Upper lobe of left lung (tissue), 6 donors: ENCODE results near the gene TMC7. TPM values are rescaled to one million over a fixed set of nuclear protein-coding genes. Genes with fewer than 3 reads are reported as not detected.

Source experiments
- ATAC-seq, 2 donors: fragments of 200-7000 bp; cut with Tn5 transposase; one replicate each; pipeline ENCODE4 v1.9.1; 2022; ENCODE audit warnings: mild to moderate bottlenecking in 2 of 2, moderate library complexity in 2 of 2; ENCODE audit not compliant: low FRiP score in 2 of 2
- DNase-seq, 2 donors: peaks; one replicate each; pipeline ENCODE4 v3.0.0-alpha.2; 2019 to 2020
- H3K27ac ChIP-seq, 4 donors: fragments of 200-600 bp; sonication (generic); one replicate each; pipeline ENCODE4 v1.5.1; 2016 to 2019
- H3K27me3 ChIP-seq, 4 donors: fragments of 200-600 bp; sonication (generic); one replicate each; pipeline ENCODE4 v1.5.1; 2017 to 2019
- H3K36me3 ChIP-seq, 4 donors: fragments of 200-600 bp; sonication (generic); one replicate each; pipeline ENCODE4 v1.5.1; 2016 to 2019
- H3K4me1 ChIP-seq, 4 donors: fragments of 200-600 bp; sonication (generic); one replicate each; pipeline ENCODE4 v1.5.1; 2018 to 2019
- H3K4me3 ChIP-seq, 4 donors: fragments of 200-600 bp; sonication (generic); one replicate each; pipeline ENCODE4 v1.5.1; 2017 to 2019; ENCODE audit warnings: mild to moderate bottlenecking in 2 of 4, moderate library complexity in 1 of 4
- H3K9me3 ChIP-seq, 4 donors: fragments of 200-600 bp; sonication (generic); one replicate each; pipeline ENCODE4 v1.5.1; 2018 to 2019
- CTCF ChIP-seq, 6 experiments: fragments of 450-650 bp in 4 of 6; fragments of 200-600 bp in 2 of 6; sonication (generic) in 2 of 6; IDR thresholded peaks; one replicate each; pipeline ENCODE4 v1.5.1; 2016 to 2019; ENCODE audit warnings: antibody characterized with exemption in 6 of 6
- EP300 ChIP-seq, 4 donors: sonication (generic); formaldehyde crosslinking; IDR thresholded peaks; one replicate each; pipeline ENCODE4 v1.5.1; 2017; ENCODE audit warnings: antibody characterized with exemption in 4 of 4, control low read depth in 2 of 4
- POLR2A ChIP-seq, 4 donors: fragments of 450-650 bp; IDR thresholded peaks; one replicate each; pipeline ENCODE4 v1.5.1; 2016 to 2017; ENCODE audit warnings: antibody characterized with exemption in 4 of 4, mild to moderate bottlenecking in 2 of 4
- POLR2AphosphoS5 ChIP-seq, 2 donors: sonication (generic); formaldehyde crosslinking; IDR thresholded peaks; one replicate each; pipeline ENCODE4 v1.5.1; 2017; ENCODE audit warnings: antibody characterized with exemption in 2 of 2
- WGBS, 2 donors: methylation state at CpG; one replicate each; pipeline ENCODE4 v1.1.5; 2017 to 2018; 5-methylcytosine and 5-hydroxymethylcytosine counted together
- total RNA-seq, 6 donors: library from RNA; depleted of rRNA in 4 of 6; stranded (reverse); fragments of >200 nt in 4 of 6; gene quantifications; one replicate each; pipeline versions ENCODE4 v1.1.0 to v1.2.1, GENCODE V29; 2016 to 2021
- donor health status: DM: no; HTN: no; CAD: no; lungs with moderate emphysema.
- donor health status: DM: no; HTN: yes; CAD: no; lungs with severe emphysema.

TMC7 gene
- total RNA-seq, 6 donors from 2014 or later: 4.5 to 11.5 (median 5.9) TPM

- DNase-seq (no peak), ATAC-seq (no peak)
- Histone ChIP-seq H3K27ac (no peak overlapping the region), H3K4me1 (no peaks in the 10 kb centered on the region), H3K36me3 (peaks cover 9 to 72% (median 41%) of the 10 kb centered on the region in 4 donors), H3K27me3 (no peaks in the 10 kb centered on the region), H3K9me3 (no peaks in the 10 kb centered on the region), H3K4me3 (no peak overlapping the region)
- WGBS, 2 donors: 96% methylated on average over 12 of the region's 12 CpGs
- TF ChIP-seq POLR2A (IDR thresholded peaks at IDR 0.05) (no peak), EP300 (IDR thresholded peaks at IDR 0.05) (no peak), CTCF (IDR thresholded peaks at IDR 0.05) (no peak), POLR2AphosphoS5 (IDR thresholded peaks at IDR 0.05) (no peak)
Observed at GRCh38 chr16:19075511-19075910, 91.8 kb downstream of the TMC7 start.

- H3K36me3 ChIP-seq: peaks cover 9 to 79% (median 36%) of the 10 kb centered on the region in 4 donors
- 86 to 92% methylated on average over 6 of the region's 6 CpGs for WGBS, 2 donors
Observed at GRCh38 chr16:19077879-19078278, 94.1 kb downstream of the TMC7 start.

GRCh38 chr16:19083670-19084069 lies 99.9 kb downstream of the TMC7 start:
- Histone ChIP-seq H3K27me3 (no peaks in the 10 kb centered on the region), H3K4me1 (peaks cover 7 to 15% (median 10%) of the 10 kb centered on the region in 4 donors), H3K9me3 (no peaks in the 10 kb centered on the region), H3K27ac (no peak overlapping the region), H3K36me3 (peaks cover 0 to 25% (median 6%) of the 10 kb centered on the region in 4 donors), H3K4me3 (no peak overlapping the region)
- DNase-seq (no peak), ATAC-seq (no peak)
- 84 to 86% methylated on average over 1 of the region's 1 CpG for WGBS, 2 donors
- no peak for TF ChIP-seq POLR2AphosphoS5 (IDR thresholded peaks at IDR 0.05)

More at GRCh38 chr16:19077879-19078278, 94.1 kb downstream of the TMC7 start:
- no peaks in the 10 kb centered on the region for H3K9me3 ChIP-seq
- no peaks in the 10 kb centered on the region for H3K27me3 ChIP-seq
- no peak overlapping the region for H3K4me3 ChIP-seq
- no peak overlapping the region for H3K27ac ChIP-seq
- DNase-seq: no peak
- TF ChIP-seq POLR2AphosphoS5 (IDR thresholded peaks at IDR 0.05) (no peak), CTCF (IDR thresholded peaks at IDR 0.05) (no peak), EP300 (IDR thresholded peaks at IDR 0.05) (no peak), POLR2A (IDR thresholded peaks at IDR 0.05) (no peak)
- no peaks in the 10 kb centered on the region for H3K4me1 ChIP-seq
- ATAC-seq: no peak

- Histone ChIP-seq H3K4me3 (no peak overlapping the region), H3K4me1 (peaks cover 7 to 15% (median 10%) of the 10 kb centered on the region in 4 donors), H3K27ac (no peak overlapping the region), H3K36me3 (peaks cover 0 to 20% (median 3%) of the 10 kb centered on the region in 4 donors), H3K9me3 (no peaks in the 10 kb centered on the region), H3K27me3 (no peaks in the 10 kb centered on the region)
- ATAC-seq: no peak
- 62 to 70% methylated on average over 3 of the region's 3 CpGs for WGBS, 2 donors
- no peak for DNase-seq
- no peak for TF ChIP-seq CTCF (IDR thresholded peaks at IDR 0.05)
- TF ChIP-seq POLR2AphosphoS5 (IDR thresholded peaks at IDR 0.05): no peak
- no peak for TF ChIP-seq POLR2A (IDR thresholded peaks at IDR 0.05)
- TF ChIP-seq EP300 (IDR thresholded peaks at IDR 0.05): no peak
Observed at GRCh38 chr16:19084139-19084538, 100.4 kb downstream of the TMC7 start.

- Histone ChIP-seq H3K9me3 (no peaks in the 10 kb centered on the region), H3K4me1 (peaks cover 7 to 15% (median 10%) of the 10 kb centered on the region in 4 donors), H3K4me3 (no peak overlapping the region), H3K36me3 (peaks cover 0 to 13% (median 0%) of the 10 kb centered on the region in 4 donors), H3K27me3 (no peaks in the 10 kb centered on the region), H3K27ac (no peak overlapping the region)
- no peak for DNase-seq
- WGBS, 2 donors: 87 to 90% methylated on average over 5 of the region's 5 CpGs
- no peak for ATAC-seq
- TF ChIP-seq EP300 (IDR thresholded peaks at IDR 0.05): no peak
- no peak for TF ChIP-seq POLR2A (IDR thresholded peaks at IDR 0.05)
- no peak for TF ChIP-seq POLR2AphosphoS5 (IDR thresholded peaks at IDR 0.05)
- no peak for TF ChIP-seq CTCF (IDR thresholded peaks at IDR 0.05)
Observed at GRCh38 chr16:19084879-19085278, 101.1 kb downstream of the TMC7 start.
